Panc1 (cell line): ENCODE measurements around the gene SLC12A7. TPM values are rescaled to one million over a fixed set of nuclear protein-coding genes. Genes with fewer than 3 reads are reported as not detected.
A peak's percentile ranks its signal among the peaks of the same experiment; 100 is the strongest.

Experiments
- ATAC-seq: fragments of 200-7000 bp; cut with Tn5 transposase; 2 replicates; pipeline ENCODE4 v1.9.1; 2020; ENCODE audit warnings: mild to moderate bottlenecking, moderate library complexity
- BruUV-seq: library from RNA; stranded (reverse); fragments of 400-500 nt; replicated peaks from 2 replicates; lab custom pipeline; 2021; lab: Mats Ljungman, UMichigan
- CTCF ChIA-PET: fragments of 300-600 bp; sonication (Branson Sonifier 250); formaldehyde crosslinking; loops from one replicate; lab custom pipeline; 2022; ENCODE audit warnings: antibody characterized with exemption; lab: Charles Lee
- POLR2A ChIA-PET: fragments of 300-600 bp; sonication (Branson Sonifier 250); formaldehyde crosslinking; loops from one replicate; lab custom pipeline; 2022; ENCODE audit warnings: antibody characterized with exemption; lab: Charles Lee
- DNase-seq: peaks from one replicate; pipeline ENCODE4 v3.0.0-alpha.2; 2010; ENCODE audit warnings: low read depth, low spot score
- H3K27ac ChIP-seq: 2 replicates; pipeline ENCODE4 v1.5.1; 2011; ENCODE audit warnings: mild to moderate bottlenecking, low read length, inconsistent platforms
- H3K27me3 ChIP-seq: fragments of 200-500 bp; sonication (Bioruptor generic); 2 replicates; pipeline ENCODE4 v1.6.0; 2014; ENCODE audit warnings: low read length, inconsistent platforms; ENCODE audit not compliant: control insufficient read depth, insufficient read depth
- H3K36me3 ChIP-seq: fragments of 200-500 bp; sonication (Bioruptor generic); 2 replicates; pipeline ENCODE4 v1.5.1; 2014; ENCODE audit warnings: inconsistent platforms, mild to moderate bottlenecking, low read length, moderate library complexity; ENCODE audit not compliant: control insufficient read depth, insufficient read depth
- H3K4me1 ChIP-seq: 2 replicates; pipeline ENCODE4 v1.5.1; 2011; ENCODE audit warnings: inconsistent platforms, mild to moderate bottlenecking, low read length, moderate library complexity; ENCODE audit not compliant: control insufficient read depth, insufficient read depth
- H3K4me3 ChIP-seq, 2 experiments: 2 replicates each; pipeline ENCODE4 v1.5.1; 2011 to 2012; ENCODE audit warnings: low read depth in 2 of 2, low read length in 2 of 2, mild to moderate bottlenecking in 2 of 2, inconsistent platforms in 1 of 2, moderate library complexity in 1 of 2
- H3K9me3 ChIP-seq: fragments of 200-500 bp; sonication (Bioruptor generic); 2 replicates; pipeline ENCODE4 v1.5.1; 2014; ENCODE audit warnings: low read depth, mild to moderate bottlenecking, inconsistent platforms, low read length, moderate library complexity; ENCODE audit not compliant: control insufficient read depth, insufficient read depth
- CTCF ChIP-seq: fragments of 450-650 bp; IDR thresholded peaks from 2 replicates; pipeline ENCODE4 v1.5.1; 2017; ENCODE audit warnings: mild to moderate bottlenecking
- POLR2AphosphoS5 ChIP-seq: IDR thresholded peaks from 2 replicates; pipeline ENCODE4 v1.6.1; 2012; ENCODE audit warnings: mild to moderate bottlenecking, low read depth, low read length, moderate library complexity
- REST ChIP-seq, 2 experiments: IDR thresholded peaks; 2 replicates each; pipeline ENCODE4 v1.6.1; 2011 to 2012; ENCODE audit warnings: low read depth in 2 of 2, control low read depth in 1 of 2, low read length in 1 of 2, mild to moderate bottlenecking in 1 of 2, moderate library complexity in 1 of 2; ENCODE audit not compliant: insufficient read depth in 1 of 2
- SIN3A ChIP-seq: IDR thresholded peaks from 2 replicates; pipeline ENCODE4 v1.6.1; 2012; ENCODE audit warnings: low read depth, mild to moderate bottlenecking, low read length, moderate library complexity, borderline replicate concordance; ENCODE audit not compliant: insufficient read depth
- TCF7L2 ChIP-seq: IDR thresholded peaks from 2 replicates; pipeline ENCODE4 v1.6.1; 2011; ENCODE audit warnings: mild to moderate bottlenecking, low read depth, low read length, inconsistent platforms
- in situ Hi-C: cut with HindIII; loops from 2 replicates; pipeline ENCODE4 v1.10.0; 2016; ENCODE audit warnings: low sequenced_read_pairs, low pct_unique_long_range_greater_than_20kb
- intact Hi-C: fragments of 100-400 bp; cut with micrococcal nuclease; formaldehyde crosslinking; loops from one replicate; pipeline ENCODE4 v1.10.0; 2022; ENCODE audit not compliant: unreplicated experiment
- total RNA-seq: library from RNA; stranded (reverse); gene quantifications from one replicate; pipeline ENCODE4 v1.2.1, GENCODE V29; 2021; ENCODE audit not compliant: unreplicated experiment

SLC12A7 gene
- total RNA-seq, 1 experiment from 2014 or later = 297 TPM

- Histone ChIP-seq H3K4me1 (peaks cover 74% of the 10 kb centered on the region), H3K27ac (peak overlapping the region; percentile 84), H3K4me3 (no peak overlapping the region), H3K9me3 (no peaks in the 10 kb centered on the region), H3K27me3 (no peaks in the 10 kb centered on the region), H3K36me3 (no peaks in the 10 kb centered on the region)
- ChIA-PET POLR2A (interaction anchor here (0.9 kb wide), 1 partner anchor 9 kb away, joined by 3 read pairs; no protein-coding TSS in a partner anchor), CTCF (no interaction called here)
- no TSS peak for BruUV-seq
- DNase-seq (no peak), ATAC-seq (peak; percentile 23)
- TF ChIP-seq CTCF (no peak), TCF7L2 (no peak), POLR2AphosphoS5 (no peak), SIN3A (no peak), REST (IDR thresholded peaks at IDR 0.05; ENCODE audit: insufficient read depth in 1 of 2, low read depth in 2 of 2, low read length in 1 of 2) (no peak)
- in situ Hi-C loops = no loop called here
- intact Hi-C loops = loop anchor here (5.0 kb wide), 1 partner anchor 40 kb away; no protein-coding TSS in a partner anchor
Measured at GRCh38 chr5:1141834-1142233, 30.0 kb upstream of the SLC12A7 start.

GRCh38 chr5:1140818-1141189 lies 28.9 kb upstream of the SLC12A7 start:
- BruUV-seq = no TSS peak
- CTCF ChIA-PET = interaction anchor here (1.2 kb wide), 1 partner anchor 24 kb away, joined by 4 read pairs; no protein-coding TSS in a partner anchor

More at GRCh38 chr5:1140818-1141189, 28.9 kb upstream of the SLC12A7 start:
- H3K36me3 ChIP-seq = no peaks in the 10 kb centered on the region
- ATAC-seq = peak; percentile 33
- no peak for TF ChIP-seq POLR2AphosphoS5
- no peak for TF ChIP-seq SIN3A
- no peak for TF ChIP-seq REST (IDR thresholded peaks at IDR 0.05; ENCODE audit: insufficient read depth in 1 of 2, low read depth in 2 of 2, low read length in 1 of 2)
- TF ChIP-seq CTCF = no peak
- no peak for TF ChIP-seq TCF7L2
- no peak overlapping the region for H3K4me3 ChIP-seq
- DNase-seq = no peak
- peak overlapping the region; percentile 84 for H3K27ac ChIP-seq
- intact Hi-C loops (loop anchor here (5.0 kb wide), 1 partner anchor 39 kb away; no protein-coding TSS in a partner anchor), in situ Hi-C loops (no loop called here)
- POLR2A ChIA-PET = interaction anchor here (0.5 kb wide), 2 partner anchors 35 to 83 kb away, joined by 3 to 5 read pairs; no protein-coding TSS in a partner anchor
- H3K4me1 ChIP-seq = peaks cover 67% of the 10 kb centered on the region
- H3K27me3 ChIP-seq = no peaks in the 10 kb centered on the region
- H3K9me3 ChIP-seq = no peaks in the 10 kb centered on the region
